ENCODE results near the gene DTX2.
"Not testable (repeated sequence)": the region's sequence is repeated elsewhere in the genome, so short reads cannot be mapped to it uniquely, and the experiment has no call there.

DTX2 gene

DNA sequence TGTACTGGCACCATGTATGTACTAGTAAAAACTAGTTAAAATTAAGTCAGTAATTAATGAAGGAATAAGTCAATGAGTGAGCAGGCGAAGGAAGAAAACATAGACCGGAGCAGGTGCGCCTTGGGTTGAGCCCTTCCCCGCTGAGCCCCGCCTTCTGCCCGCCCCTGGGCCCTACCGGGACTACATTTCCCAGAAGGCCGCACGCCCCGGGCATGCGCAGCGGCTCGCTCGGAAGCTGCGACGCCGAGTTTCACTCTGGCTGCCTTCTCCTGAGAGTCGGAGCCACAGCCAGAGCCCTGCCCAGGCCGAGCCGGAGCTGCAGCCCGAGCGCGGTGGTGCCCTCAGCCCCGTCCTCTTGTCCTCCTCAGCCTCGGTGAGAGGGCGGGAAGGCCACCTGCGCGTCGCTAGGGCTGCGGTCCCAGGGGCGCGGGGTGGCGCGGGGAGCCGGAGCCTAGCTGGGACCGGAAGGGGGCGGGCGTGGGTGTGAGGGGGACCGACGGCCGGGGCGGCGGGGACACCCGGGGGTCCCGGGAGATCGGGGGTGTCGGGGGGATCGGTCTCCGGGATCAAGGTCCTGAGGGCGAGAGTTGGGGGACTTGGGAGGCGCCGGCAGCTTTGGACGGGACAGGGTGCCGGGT is at the start of gene DTX2:
Gene DTX2, plus strand, starts transcription at position 246 of the 638 bp plus-strand sequence. CDS start 18,801 bp downstream, outside the sequence.
- DNase-seq = not testable (repeated sequence)

DNA sequence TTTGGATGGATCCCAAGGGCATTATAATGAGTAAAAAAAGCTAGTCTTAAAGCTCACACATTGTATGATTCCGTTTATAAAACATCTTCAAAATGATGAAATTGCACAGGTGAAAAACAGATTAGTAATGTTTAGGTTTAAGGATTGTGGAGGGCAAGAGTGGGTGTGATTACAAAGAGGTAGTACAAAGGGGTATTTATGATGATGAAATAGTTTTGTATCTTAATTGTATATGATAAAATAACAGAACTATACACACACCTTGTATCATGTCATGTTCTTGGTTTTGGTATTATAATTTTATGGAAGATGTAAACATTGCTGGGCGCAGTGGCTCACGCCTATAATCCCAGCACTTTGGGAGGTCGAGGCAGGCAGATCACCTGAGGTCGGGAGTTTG is 49.3 kb upstream of the DTX2 start:
- DNase-seq = no peak

GRCh38 chr7:76417654-76418310 is 43.7 kb upstream of the DTX2 start:
- not testable (repeated sequence) for DNase-seq

GRCh38 chr7:76421097-76421496 is 40.4 kb upstream of the DTX2 start:
- not testable (repeated sequence) for DNase-seq

- no peak for DNase-seq
Measured at GRCh38 chr7:76423666-76424412, 37.7 kb upstream of the DTX2 start.

GRCh38 chr7:76424413-76425111 is 36.9 kb upstream of the DTX2 start, which contains the start of gene ZP3:
Gene ZP3 (plus strand): TSS chr7:76424950. CDS start chr7:76424965, 15 bp downstream.
- DNase-seq = no peak

DNA sequence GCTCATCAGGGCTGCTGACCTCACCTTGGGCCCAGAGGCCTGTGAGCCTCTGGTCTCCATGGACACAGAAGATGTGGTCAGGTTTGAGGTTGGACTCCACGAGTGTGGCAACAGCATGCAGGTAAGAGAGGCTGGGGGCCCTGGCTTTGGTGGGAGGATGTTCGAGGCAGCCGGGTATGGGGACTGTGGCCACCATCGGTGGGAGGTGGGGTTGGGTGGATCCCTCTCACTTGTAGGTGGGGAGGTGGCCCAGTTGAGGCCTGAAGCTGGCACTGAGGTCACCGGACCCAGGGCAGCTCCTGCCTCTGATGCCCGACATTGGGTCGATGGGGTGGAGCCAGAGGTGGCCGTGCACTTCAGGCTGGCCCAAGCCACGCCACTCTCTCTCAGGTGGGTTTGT is 36.4 kb upstream of the DTX2 start:
- no peak for DNase-seq

GRCh38 chr7:76425558-76425957 is 36.0 kb upstream of the DTX2 start:
- DNase-seq = not testable (repeated sequence)

DNA sequence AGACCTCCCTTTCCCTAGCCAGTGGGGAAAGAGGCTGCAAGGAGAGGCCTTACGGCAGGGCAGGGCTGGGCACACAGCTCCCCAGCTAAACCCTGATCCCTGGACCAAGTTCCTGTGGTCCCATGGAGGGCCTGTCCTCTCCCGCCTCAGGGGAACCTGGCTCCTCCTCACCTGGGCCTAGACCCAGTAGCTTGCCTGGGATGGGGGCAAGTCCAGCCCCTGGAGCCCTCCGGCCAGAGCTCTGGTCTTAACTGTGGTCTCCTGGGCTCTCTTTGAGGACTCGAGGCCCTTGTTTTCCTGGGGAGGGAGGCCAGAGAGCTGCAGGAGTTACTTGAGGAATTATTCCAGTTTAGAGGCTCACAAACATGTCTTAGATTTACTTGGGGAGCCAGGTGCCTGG is 35.3 kb upstream of the DTX2 start:
- no peak for DNase-seq

DNA sequence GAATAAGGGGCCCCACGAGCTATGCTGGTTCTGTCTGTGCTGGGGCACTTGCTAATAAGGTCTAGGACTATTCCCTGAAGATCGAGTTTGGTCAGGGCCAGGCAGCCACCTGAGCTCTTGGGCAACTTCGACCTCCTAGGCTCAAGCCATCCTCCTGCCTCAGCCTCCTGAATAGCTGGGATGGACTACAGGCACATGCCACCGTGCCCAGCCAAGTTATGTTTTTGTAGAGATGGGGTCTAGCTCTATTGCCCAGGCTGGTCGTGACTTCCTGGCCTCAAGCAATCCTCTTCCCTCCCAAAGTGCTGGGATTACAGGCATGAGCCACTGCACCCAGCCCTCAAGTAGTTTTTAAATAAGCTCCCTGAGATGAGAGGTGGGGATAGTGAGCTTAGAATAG is 33.9 kb upstream of the DTX2 start:
- no peak for DNase-seq

- no peak for DNase-seq
Measured at GRCh38 chr7:76428149-76428823, 33.2 kb upstream of the DTX2 start.

GRCh38 chr7:76428868-76429805 is 32.4 kb upstream of the DTX2 start:
- peak; percentile 29 for DNase-seq

- no peak for DNase-seq
Measured at GRCh38 chr7:76430211-76430610, 31.3 kb upstream of the DTX2 start.

GRCh38 chr7:76430836-76431235 is 30.7 kb upstream of the DTX2 start:
- DNase-seq = no peak

DNA sequence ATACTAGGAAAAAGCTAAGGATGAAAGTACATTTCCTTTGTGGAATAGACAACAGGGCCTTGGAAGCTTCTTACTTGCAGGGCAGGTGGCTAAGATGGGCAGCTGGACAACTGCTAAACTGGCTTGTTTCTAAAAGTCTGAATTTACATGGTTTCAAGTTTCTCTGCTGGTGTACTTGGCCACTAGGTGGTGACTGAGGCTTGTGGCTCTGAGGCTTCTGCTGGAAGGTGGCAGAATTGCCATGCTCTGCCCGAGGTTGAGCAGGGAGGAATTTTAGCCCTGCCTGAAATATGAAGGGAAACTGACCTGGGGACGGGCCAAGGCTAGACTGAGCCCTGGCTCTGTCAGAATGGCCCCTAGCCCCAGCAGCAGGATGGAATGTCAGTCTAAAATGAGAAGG is 23.6 kb upstream of the DTX2 start:
- DNase-seq = peak; percentile 75

DNA sequence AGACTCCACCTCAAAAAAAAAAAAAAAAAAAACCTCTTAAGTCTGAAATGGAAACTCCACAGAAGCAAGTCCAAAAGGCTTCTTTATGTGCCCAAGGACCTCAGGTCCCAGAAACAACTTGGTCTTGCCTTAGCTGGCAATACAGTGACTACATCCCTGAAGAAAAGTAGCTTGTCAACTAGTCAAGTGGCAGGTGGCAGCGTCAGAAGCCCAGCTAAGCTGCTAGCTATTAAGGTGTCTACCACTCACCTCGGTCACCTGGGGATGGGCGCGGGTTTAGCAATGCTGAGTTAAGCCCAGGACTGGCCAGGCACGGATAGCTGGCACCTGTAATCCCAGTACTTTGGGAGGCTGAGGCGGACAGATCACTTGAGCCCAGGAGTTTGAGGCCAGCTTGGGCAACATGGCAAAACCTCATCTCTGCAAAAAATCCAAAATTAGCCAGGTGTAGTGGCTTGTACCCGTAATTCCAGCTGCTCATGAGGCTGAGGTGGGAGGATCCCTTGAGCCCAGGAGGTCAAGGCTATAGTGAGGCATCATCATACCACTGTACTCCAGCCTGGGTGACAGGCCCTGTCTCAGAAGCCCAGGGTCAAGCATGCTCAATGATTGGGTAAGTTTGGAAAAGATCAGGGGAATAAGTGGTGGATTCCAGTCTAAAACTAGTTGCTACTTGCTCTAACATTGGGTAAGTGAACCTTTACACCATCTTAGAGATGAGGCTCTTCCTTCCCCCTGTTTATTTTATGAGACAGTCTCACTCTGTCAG is 22.2 kb upstream of the DTX2 start:
- DNase-seq = not testable (repeated sequence)

- DNase-seq = not testable (repeated sequence)
Measured at GRCh38 chr7:76440404-76440803, 21.1 kb upstream of the DTX2 start.

DNA sequence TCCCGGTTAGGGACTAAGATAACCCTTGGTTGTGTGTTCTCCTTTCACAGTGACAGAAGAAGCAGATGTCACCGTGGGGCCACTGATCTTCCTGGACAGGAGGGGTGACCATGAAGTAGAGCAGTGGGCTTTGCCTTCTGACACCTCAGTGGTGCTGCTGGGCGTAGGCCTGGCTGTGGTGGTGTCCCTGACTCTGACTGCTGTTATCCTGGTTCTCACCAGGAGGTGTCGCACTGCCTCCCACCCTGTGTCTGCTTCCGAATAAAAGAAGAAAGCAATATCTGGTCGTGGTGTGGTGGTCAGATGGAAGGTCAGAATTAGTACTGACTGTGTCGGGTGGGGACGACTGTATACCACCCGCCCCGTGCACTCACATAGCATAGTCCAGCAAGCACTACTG is 19.7 kb upstream of the DTX2 start:
- DNase-seq = not testable (repeated sequence)

- DNase-seq = not testable (repeated sequence)
Measured at GRCh38 chr7:76442664-76443446, 18.7 kb upstream of the DTX2 start.

GRCh38 chr7:76443846-76444245 is 17.7 kb upstream of the DTX2 start:
- DNase-seq = not testable (repeated sequence)
